ENCODE results near the gene PHACTR3.

Gene PHACTR3

GRCh38 chr20:59802471-59803221 is 198.3 kb downstream of the PHACTR3 start:
- Histone ChIP-seq H3K36me3 (ENCODE audit: low read depth) (no peaks in the 10 kb centered on the region), H3K4me1 (ENCODE audit: insufficient read depth, poor library complexity, severe bottlenecking) (no peaks in the 10 kb centered on the region), H3K27ac (ENCODE audit: poor library complexity, severe bottlenecking) (no peak overlapping the region), H3K4me3 (ENCODE audit: severe bottlenecking) (no peak overlapping the region), H3K27me3 (ENCODE audit: insufficient read depth, poor library complexity, severe bottlenecking) (no peaks in the 10 kb centered on the region), H3K9me3 (ENCODE audit: severe bottlenecking) (peaks cover 15% of the 10 kb centered on the region)
- no peak; the same call in 2 of the 3 replicates for ATAC-seq (ENCODE audit: low read depth)
- TF ChIP-seq CTCF (IDR thresholded peaks at IDR 0.05; ENCODE audit: poor library complexity, severe bottlenecking): no peak
- peak; percentile 61 for DNase-seq (ENCODE audit: low spot score)

GRCh38 chr20:59804347-59804746 is 200.0 kb downstream of the PHACTR3 start:
- TF ChIP-seq CTCF (IDR thresholded peaks at IDR 0.05; ENCODE audit: poor library complexity, severe bottlenecking): no peak
- Histone ChIP-seq H3K4me3 (ENCODE audit: severe bottlenecking) (no peak overlapping the region), H3K9me3 (ENCODE audit: severe bottlenecking) (peaks cover 15% of the 10 kb centered on the region), H3K27ac (ENCODE audit: poor library complexity, severe bottlenecking) (no peak overlapping the region), H3K27me3 (ENCODE audit: insufficient read depth, poor library complexity, severe bottlenecking) (no peaks in the 10 kb centered on the region), H3K4me1 (ENCODE audit: insufficient read depth, poor library complexity, severe bottlenecking) (no peaks in the 10 kb centered on the region), H3K36me3 (ENCODE audit: low read depth) (no peaks in the 10 kb centered on the region)
- no peak for ATAC-seq (ENCODE audit: low read depth)
- peak; percentile 17 for DNase-seq (ENCODE audit: low spot score)

- TF ChIP-seq CTCF (IDR thresholded peaks at IDR 0.05; ENCODE audit: poor library complexity, severe bottlenecking): no peak
- H3K9me3 ChIP-seq (ENCODE audit: severe bottlenecking): peaks cover 10% of the 10 kb centered on the region
- ATAC-seq (ENCODE audit: low read depth): 0 out of 3 replicates have a peak, but pooled peaks have one; percentile 18
These were observed 200.7 kb downstream of the PHACTR3 start for GRCh38 chr20:59804871-59805665.

GRCh38 chr20:59805786-59806577 is 201.6 kb downstream of the PHACTR3 start:
- ATAC-seq (ENCODE audit: low read depth) (no peak), DNase-seq (ENCODE audit: low spot score) (peak; percentile 82)

More at GRCh38 chr20:59804871-59805665, 200.7 kb downstream of the PHACTR3 start:
- Histone ChIP-seq H3K36me3 (ENCODE audit: low read depth) (no peaks in the 10 kb centered on the region), H3K4me1 (ENCODE audit: insufficient read depth, poor library complexity, severe bottlenecking) (no peaks in the 10 kb centered on the region), H3K27me3 (ENCODE audit: insufficient read depth, poor library complexity, severe bottlenecking) (no peaks in the 10 kb centered on the region), H3K4me3 (ENCODE audit: severe bottlenecking) (no peak overlapping the region), H3K27ac (ENCODE audit: poor library complexity, severe bottlenecking) (no peak overlapping the region)
- DNase-seq (ENCODE audit: low spot score): peak; percentile 55

More at GRCh38 chr20:59805786-59806577, 201.6 kb downstream of the PHACTR3 start:
- Histone ChIP-seq H3K27ac (ENCODE audit: poor library complexity, severe bottlenecking) (no peak overlapping the region), H3K27me3 (ENCODE audit: insufficient read depth, poor library complexity, severe bottlenecking) (no peaks in the 10 kb centered on the region), H3K9me3 (ENCODE audit: severe bottlenecking) (peaks cover 4% of the 10 kb centered on the region), H3K4me3 (ENCODE audit: severe bottlenecking) (no peak overlapping the region), H3K36me3 (ENCODE audit: low read depth) (no peaks in the 10 kb centered on the region), H3K4me1 (ENCODE audit: insufficient read depth, poor library complexity, severe bottlenecking) (no peaks in the 10 kb centered on the region)
- no peak for TF ChIP-seq CTCF (IDR thresholded peaks at IDR 0.05; ENCODE audit: poor library complexity, severe bottlenecking)
